Measurements from ENCODE around the gene DLGAP1.

- TF ChIP-seq CTCF (conservative IDR thresholded peaks at IDR 0.05; ENCODE audit: low read depth, low read length) = no peak
- TF ChIP-seq CEBPB (IDR thresholded peaks at IDR 0.05; ENCODE audit: low read depth, low read length) = no peak
Observed at GRCh38 chr18:3463051-3463450, 992.1 kb downstream of the DLGAP1 start.
